Peyer's patch (tissue), 4 donors: ENCODE measurements around the gene C1orf87.

Source experiments
- POLR2A ChIP-seq, 2 donors: fragments of 450-650 bp; IDR thresholded peaks; one replicate each; pipeline ENCODE4 v1.5.1; 2017; ENCODE audit warnings: antibody characterized with exemption in 2 of 2, mild to moderate bottlenecking in 2 of 2, moderate library complexity in 2 of 2
- TF ChIP-seq, protein P1 (sequence below), 6 experiments: fragments of 450-650 bp in 4 of 6; fragments of 200-600 bp in 2 of 6; sonication (generic) in 1 of 6; IDR thresholded peaks; one replicate each; pipeline ENCODE4 v1.5.1; 2017 to 2019; ENCODE audit warnings: antibody characterized with exemption in 6 of 6, mild to moderate bottlenecking in 3 of 6, moderate library complexity in 1 of 6

- no peak for TF ChIP-seq POLR2A (IDR thresholded peaks at IDR 0.05)
- TF ChIP-seq, protein P1, sequence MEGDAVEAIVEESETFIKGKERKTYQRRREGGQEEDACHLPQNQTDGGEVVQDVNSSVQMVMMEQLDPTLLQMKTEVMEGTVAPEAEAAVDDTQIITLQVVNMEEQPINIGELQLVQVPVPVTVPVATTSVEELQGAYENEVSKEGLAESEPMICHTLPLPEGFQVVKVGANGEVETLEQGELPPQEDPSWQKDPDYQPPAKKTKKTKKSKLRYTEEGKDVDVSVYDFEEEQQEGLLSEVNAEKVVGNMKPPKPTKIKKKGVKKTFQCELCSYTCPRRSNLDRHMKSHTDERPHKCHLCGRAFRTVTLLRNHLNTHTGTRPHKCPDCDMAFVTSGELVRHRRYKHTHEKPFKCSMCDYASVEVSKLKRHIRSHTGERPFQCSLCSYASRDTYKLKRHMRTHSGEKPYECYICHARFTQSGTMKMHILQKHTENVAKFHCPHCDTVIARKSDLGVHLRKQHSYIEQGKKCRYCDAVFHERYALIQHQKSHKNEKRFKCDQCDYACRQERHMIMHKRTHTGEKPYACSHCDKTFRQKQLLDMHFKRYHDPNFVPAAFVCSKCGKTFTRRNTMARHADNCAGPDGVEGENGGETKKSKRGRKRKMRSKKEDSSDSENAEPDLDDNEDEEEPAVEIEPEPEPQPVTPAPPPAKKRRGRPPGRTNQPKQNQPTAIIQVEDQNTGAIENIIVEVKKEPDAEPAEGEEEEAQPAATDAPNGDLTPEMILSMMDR (IDR thresholded peaks at IDR 0.05): no peak
These were observed 21.0 kb downstream of the C1orf87 start for GRCh38 chr1:60052601-60053000.
